ENCODE data around the gene MAN1C1.

MAN1C1 gene

GRCh38 chr1:25620701-25621350, 4.2 kb downstream of the MAN1C1 start:
- TF ChIP-seq CTCF (IDR thresholded peaks at IDR 0.05; ENCODE audit: insufficient read depth, low read length, poor library complexity, severe bottlenecking) = no peak
- no peaks in the 10 kb centered on the region; the same call in 1 of the 2 replicates for H3K27me3 ChIP-seq (replicated peaks; ENCODE audit: control insufficient read depth, insufficient read depth, low read length)
- H3K4me3 ChIP-seq (replicated peaks; ENCODE audit: low read depth, low read length) = no peak overlapping the region
- no peaks in the 10 kb centered on the region for H3K36me3 ChIP-seq (ENCODE audit: control insufficient read depth, insufficient read depth, low read length)
- DNase-seq (ENCODE audit: extremely low read depth, insufficient read length) = no peak

DNA sequence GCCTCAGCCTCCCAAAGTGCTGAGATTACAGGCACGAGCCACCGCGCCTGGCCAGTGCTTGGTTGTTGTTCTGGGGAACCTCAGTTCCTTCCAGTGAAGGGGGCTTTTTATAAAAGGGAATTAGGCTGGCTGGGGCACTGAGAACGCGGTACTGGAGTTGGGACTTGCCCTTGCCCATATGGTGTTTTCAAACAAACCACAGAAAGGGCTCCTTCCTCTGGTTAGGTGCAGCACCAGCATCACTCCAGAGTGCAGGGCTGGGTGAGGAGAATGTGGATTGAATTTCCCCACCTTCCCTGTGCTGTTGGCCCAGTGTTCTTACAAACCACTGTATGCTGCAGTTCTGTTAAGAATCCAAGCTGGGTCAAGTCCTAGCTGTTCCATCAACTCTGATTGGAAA, 5.3 kb downstream of the MAN1C1 start:
- no peak for TF ChIP-seq CTCF (IDR thresholded peaks at IDR 0.05; ENCODE audit: insufficient read depth, low read length, poor library complexity, severe bottlenecking)
- no peak overlapping the region for H3K4me3 ChIP-seq (replicated peaks; ENCODE audit: low read depth, low read length)
- H3K27me3 ChIP-seq (replicated peaks; ENCODE audit: control insufficient read depth, insufficient read depth, low read length) = no peaks in the 10 kb centered on the region; the same call in 1 of the 2 replicates
- H3K36me3 ChIP-seq (ENCODE audit: control insufficient read depth, insufficient read depth, low read length) = no peaks in the 10 kb centered on the region
- DNase-seq (ENCODE audit: extremely low read depth, insufficient read length) = no peak

- H3K4me3 ChIP-seq (replicated peaks; ENCODE audit: low read depth, low read length) = no peak overlapping the region
- no peaks in the 10 kb centered on the region for H3K36me3 ChIP-seq (ENCODE audit: control insufficient read depth, insufficient read depth, low read length)
- no peak for TF ChIP-seq CTCF (IDR thresholded peaks at IDR 0.05; ENCODE audit: insufficient read depth, low read length, poor library complexity, severe bottlenecking)
- no peak for DNase-seq (ENCODE audit: extremely low read depth, insufficient read length)
- no peaks in the 10 kb centered on the region; the same call in 1 of the 2 replicates for H3K27me3 ChIP-seq (replicated peaks; ENCODE audit: control insufficient read depth, insufficient read depth, low read length)
These were observed 5.9 kb downstream of the MAN1C1 start for GRCh38 chr1:25622531-25622930.

DNA sequence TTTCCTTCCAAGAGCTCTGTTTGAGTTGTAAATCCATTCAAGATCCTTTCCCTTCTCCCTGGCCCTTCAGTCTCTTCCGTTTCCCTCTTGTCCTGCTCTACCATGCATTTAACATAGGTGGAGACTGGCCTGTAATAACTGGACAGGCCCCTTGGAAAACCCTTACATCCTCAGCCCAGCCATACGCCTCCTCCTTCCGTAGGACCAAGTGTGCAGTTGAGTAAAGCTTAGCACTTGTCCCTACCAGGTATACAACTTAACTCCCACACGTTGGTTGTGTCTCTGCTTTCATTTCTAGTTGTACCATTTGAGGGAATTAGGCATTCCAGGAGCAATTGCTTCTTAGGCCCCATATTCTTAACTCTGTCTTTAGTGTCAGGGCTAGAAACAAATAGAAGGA, 6.4 kb downstream of the MAN1C1 start:
- Histone ChIP-seq H3K4me3 (replicated peaks; ENCODE audit: low read depth, low read length) (no peak overlapping the region), H3K27me3 (replicated peaks; ENCODE audit: control insufficient read depth, insufficient read depth, low read length) (no peaks in the 10 kb centered on the region; the same call in 1 of the 2 replicates), H3K36me3 (ENCODE audit: control insufficient read depth, insufficient read depth, low read length) (no peaks in the 10 kb centered on the region)
- TF ChIP-seq CTCF (IDR thresholded peaks at IDR 0.05; ENCODE audit: insufficient read depth, low read length, poor library complexity, severe bottlenecking) = no peak
- DNase-seq (ENCODE audit: extremely low read depth, insufficient read length) = no peak

DNA sequence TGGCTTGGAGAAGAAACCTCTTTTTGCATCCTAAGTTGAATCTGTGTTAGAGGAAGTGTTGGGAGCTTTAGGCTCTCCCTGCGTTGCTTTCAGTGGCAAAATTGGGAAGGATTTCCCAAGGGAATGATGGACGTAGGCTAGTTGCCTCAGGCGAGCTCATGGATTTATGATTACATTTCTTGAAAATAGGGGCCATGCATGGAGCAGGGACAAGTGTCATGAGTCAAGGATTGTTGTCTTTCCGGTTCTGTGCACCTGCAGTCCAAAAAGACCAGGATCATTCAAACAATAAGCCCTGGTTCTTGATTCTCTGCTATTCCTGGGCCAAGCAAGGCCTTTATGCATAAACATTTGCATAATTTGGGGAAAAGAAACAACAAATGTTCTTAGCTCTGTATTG, 7.1 kb downstream of the MAN1C1 start:
- Histone ChIP-seq H3K36me3 (ENCODE audit: control insufficient read depth, insufficient read depth, low read length) (no peaks in the 10 kb centered on the region), H3K27me3 (replicated peaks; ENCODE audit: control insufficient read depth, insufficient read depth, low read length) (no peaks in the 10 kb centered on the region), H3K4me3 (replicated peaks; ENCODE audit: low read depth, low read length) (no peak overlapping the region)
- no peak for TF ChIP-seq CTCF (IDR thresholded peaks at IDR 0.05; ENCODE audit: insufficient read depth, low read length, poor library complexity, severe bottlenecking)
- DNase-seq (ENCODE audit: extremely low read depth, insufficient read length) = no peak

DNA sequence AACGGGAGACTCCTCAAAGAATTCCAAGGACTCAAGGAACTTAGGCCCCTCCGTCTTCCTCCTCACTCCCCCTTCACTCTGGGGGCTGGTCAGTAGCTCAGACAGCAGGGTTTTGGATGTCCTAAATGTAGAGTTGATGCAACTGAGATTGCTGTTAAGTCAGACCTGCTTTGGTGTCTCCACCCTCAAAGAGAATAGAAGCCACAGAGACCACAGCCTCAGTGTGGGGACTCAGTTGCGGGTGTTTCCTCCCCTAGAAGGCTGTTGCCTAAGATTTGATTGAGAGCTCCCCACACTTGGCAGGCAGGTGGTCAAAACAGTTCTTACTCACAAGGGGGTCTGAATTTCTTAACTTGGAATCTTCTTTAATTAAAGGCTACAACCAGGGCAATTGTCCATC, 7.6 kb downstream of the MAN1C1 start:
- TF ChIP-seq CTCF (IDR thresholded peaks at IDR 0.05; ENCODE audit: insufficient read depth, low read length, poor library complexity, severe bottlenecking) = no peak
- Histone ChIP-seq H3K36me3 (ENCODE audit: control insufficient read depth, insufficient read depth, low read length) (no peaks in the 10 kb centered on the region), H3K27me3 (replicated peaks; ENCODE audit: control insufficient read depth, insufficient read depth, low read length) (no peaks in the 10 kb centered on the region), H3K4me3 (replicated peaks; ENCODE audit: low read depth, low read length) (no peak overlapping the region)
- DNase-seq (ENCODE audit: extremely low read depth, insufficient read length) = no peak

Data from GM06990 (cell line).